CD14-positive monocyte (primary cell): ENCODE measurements around the gene FBXL20. TPM values are rescaled to one million over a fixed set of nuclear protein-coding genes. Genes with fewer than 3 reads are reported as not detected.

ENCODE experiments used
- DNase-seq, 3 donors: peaks; one replicate each; pipeline ENCODE4 v3.0.0-alpha.2; 2011 to 2022
- H2AFZ ChIP-seq: 2 replicates; pipeline ENCODE4 v1.6.0; 2012; ENCODE audit warnings: mild to moderate bottlenecking, low read depth, low read length, inconsistent platforms; ENCODE audit not compliant: insufficient read depth, poor library complexity, severe bottlenecking
- H3K27ac ChIP-seq, 2 donors: 1 replicate in 1 of 2; 2 replicates in 1 of 2; pipeline ENCODE4 v1.5.1; 2012 to 2013; ENCODE audit warnings: low read length in 2 of 2, control low read depth in 1 of 2, inconsistent platforms in 1 of 2, low read depth in 1 of 2, mild to moderate bottlenecking in 1 of 2
- H3K27me3 ChIP-seq, 2 donors: one replicate each; pipeline versions ENCODE4 v1.6.0 to v1.6.1; 2011 to 2013; ENCODE audit warnings: low read length in 2 of 2; ENCODE audit not compliant: control insufficient read depth in 2 of 2, insufficient read depth in 2 of 2
- H3K36me3 ChIP-seq, 2 donors: replicated peaks in 1 of 2; 1 replicate in 1 of 2; 2 replicates in 1 of 2; pipeline versions ENCODE4 v1.5.1 to v1.6.1; 2012 to 2013; ENCODE audit warnings: low read length in 2 of 2, control low read depth in 1 of 2, inconsistent platforms in 1 of 2, mild to moderate bottlenecking in 1 of 2; ENCODE audit not compliant: insufficient read depth in 2 of 2, control insufficient read depth in 1 of 2
- H3K4me1 ChIP-seq, 2 donors: 1 replicate in 1 of 2; 2 replicates in 1 of 2; pipeline versions ENCODE4 v1.5.1 to v1.6.1; 2012 to 2013; ENCODE audit warnings: low read length in 2 of 2, control low read depth in 1 of 2, inconsistent platforms in 1 of 2, mild to moderate bottlenecking in 1 of 2, moderate library complexity in 1 of 2; ENCODE audit not compliant: insufficient read depth in 2 of 2, control insufficient read depth in 1 of 2
- H3K4me2 ChIP-seq: replicated peaks from 2 replicates; pipeline ENCODE3; 2012; ENCODE audit warnings: low read length, moderate library complexity, mild to moderate bottlenecking; ENCODE audit not compliant: poor library complexity, severe bottlenecking; ENCODE audit errors: extremely low read depth
- H3K4me3 ChIP-seq, 3 experiments: fragments of 200-600 bp in 1 of 3; sonication (generic) in 1 of 3; replicated peaks in 1 of 3; 1 replicate in 2 of 3; 2 replicates in 1 of 3; pipeline ENCODE4 v1.5.1; 2011 to 2013; ENCODE audit warnings: low read length in 3 of 3, mild to moderate bottlenecking in 3 of 3, control low read depth in 2 of 3, low read depth in 2 of 3, inconsistent platforms in 1 of 3, moderate library complexity in 1 of 3
- H3K79me2 ChIP-seq: 2 replicates; pipeline ENCODE4 v1.6.0; 2012; ENCODE audit warnings: mild to moderate bottlenecking, control low read depth, inconsistent platforms, low read length, moderate library complexity; ENCODE audit not compliant: insufficient read depth
- H3K9ac ChIP-seq: 2 replicates; pipeline ENCODE4 v1.6.0; 2017; ENCODE audit warnings: low read length, mild to moderate bottlenecking; ENCODE audit not compliant: insufficient read depth, poor library complexity, severe bottlenecking
- H3K9me3 ChIP-seq, 2 donors: replicated peaks in 1 of 2; 1 replicate in 1 of 2; 2 replicates in 1 of 2; pipeline versions ENCODE4 v1.5.1 to v1.6.1; 2012 to 2013; ENCODE audit warnings: low read length in 2 of 2, control low read depth in 1 of 2; ENCODE audit not compliant: control insufficient read depth in 1 of 2, insufficient read depth in 1 of 2
- H4K20me1 ChIP-seq: 2 replicates; pipeline ENCODE4 v1.6.0; 2012; ENCODE audit warnings: mild to moderate bottlenecking, low read length, control low read depth, moderate library complexity; ENCODE audit not compliant: insufficient read depth
- H3K27ac Mint-ChIP-seq, 7 donors: one replicate each; pipeline ENCODE4 v1.8.0; 2020; ENCODE audit warnings: mild to moderate bottlenecking in 7 of 7, mixed read lengths in 7 of 7, moderate library complexity in 6 of 7, inconsistent platforms in 2 of 7
- H3K27me3 Mint-ChIP-seq, 3 donors: one replicate each; pipeline ENCODE4 v1.8.0; 2021 to 2022; ENCODE audit warnings: low read depth in 3 of 3, mild to moderate bottlenecking in 3 of 3, mixed read lengths in 3 of 3, moderate library complexity in 3 of 3, inconsistent platforms in 1 of 3
- H3K36me3 Mint-ChIP-seq, 2 donors: one replicate each; pipeline ENCODE4 v1.8.0; 2020; ENCODE audit warnings: mixed read lengths in 2 of 2, inconsistent platforms in 1 of 2, mild to moderate bottlenecking in 1 of 2
- H3K4me1 Mint-ChIP-seq: one replicate; pipeline ENCODE4 v1.8.0; 2020; ENCODE audit warnings: mild to moderate bottlenecking, mixed read lengths
- H3K4me3 Mint-ChIP-seq, 2 donors: one replicate each; pipeline ENCODE4 v1.8.0; 2020; ENCODE audit warnings: mild to moderate bottlenecking in 2 of 2, mixed read lengths in 2 of 2, moderate library complexity in 1 of 2
- H3K9me3 Mint-ChIP-seq, 7 donors: one replicate each; pipeline ENCODE4 v1.8.0; 2020 to 2022; ENCODE audit warnings: mixed read lengths in 7 of 7, mild to moderate bottlenecking in 6 of 7, moderate library complexity in 6 of 7, inconsistent platforms in 2 of 7
- CTCF ChIP-seq: fragments of 200-600 bp; IDR thresholded peaks from one replicate; pipeline ENCODE4 v1.8.0; 2022; ENCODE audit warnings: antibody characterized with exemption, mild to moderate bottlenecking
- WGBS: methylation state at CpG from one replicate; pipeline ENCODE4 v1.1.5; 2013; ENCODE audit warnings: missing lambda C conversion rate; ENCODE audit not compliant: insufficient coverage; 5-methylcytosine and 5-hydroxymethylcytosine counted together
- intact Hi-C, 2 donors: fragments of 100-400 bp; cut with micrococcal nuclease; formaldehyde crosslinking; loops; one replicate each; pipeline versions ENCODE4 v1.15.0 to v1.15.1; 2023
- polyA plus RNA-seq, 3 donors: library from polyadenylated mRNA; depleted of rRNA in 1 of 3; unstranded in 2 of 3; stranded (reverse) in 1 of 3; fragments of 300-500 nt in 2 of 3; fragments of >200 nt in 1 of 3; fragmentation: Illumina TruSeq in 2 of 3; gene quantifications; 1 replicate in 2 of 3; 2 replicates in 1 of 3; pipeline ENCODE4 v1.2.3, GENCODE V29; 2012 to 2021

FBXL20 gene
- polyA plus RNA-seq, 3 donors, result 4.0 to 7.7 (median 4.7) TPM

GRCh38 chr17:39450847-39451581 lies 49.6 kb upstream of the FBXL20 start, which contains the start of gene MED1:
TSS of gene MED1 (minus strand) at chr17:39451263. CDS start at chr17:39451062, 201 bp downstream.
- Mint-ChIP-seq H3K9me3 (peaks cover 0 to 3% (median 0%) of the 10 kb centered on the region in 7 donors), H3K4me1 (peaks cover 15% of the 10 kb centered on the region), H3K36me3 (peaks cover 17 to 28% of the 10 kb centered on the region in 2 donors), H3K27ac (peak within 1 kb of the TSS; percentile 92 to 97 (median 95)), H3K4me3 (peak within 1 kb of the TSS; percentile 92 to 95), H3K27me3 (peaks cover 0 to 2% (median 0%) of the 10 kb centered on the region in 3 donors)
- Histone ChIP-seq H3K9me3 (no peaks in the 10 kb centered on the region), H3K4me1 (peaks cover 12 to 16% of the 10 kb centered on the region in 2 donors), H3K27ac (peak within 1 kb of the TSS; percentile 82 to 89), H4K20me1 (peaks cover 5% of the 10 kb centered on the region), H3K9ac (peak within 1 kb of the TSS; percentile 94), H3K27me3 (no peaks in the 10 kb centered on the region), H2AFZ (peak within 1 kb of the TSS; percentile 91), H3K4me3 (peak within 1 kb of the TSS; percentile 80 to 97 (median 88)), H3K4me2 (peak within 1 kb of the TSS; percentile 82), H3K79me2 (peaks cover 52% of the 10 kb centered on the region), H3K36me3 (peaks cover 8 to 22% of the 10 kb centered on the region in 2 donors)
- peak; percentile 97 to 100 (median 98) for DNase-seq
- intact Hi-C loops, result loop anchor here in 1 of 2 donors (2.0 kb wide), 1 partner anchor 50 kb away; the partner anchor contains the start of gene FBXL20
- WGBS, result under 1% methylated on average over 36 of the region's 37 CpGs
- TF ChIP-seq CTCF, result no peak

GRCh38 chr17:39450051-39450450 lies 48.6 kb upstream of the FBXL20 start:
- no peak overlapping the region for H2AFZ ChIP-seq
- H3K79me2 ChIP-seq, result peaks cover 58% of the 10 kb centered on the region
- H3K9ac ChIP-seq, result peak overlapping the region; percentile 94
- no peak overlapping the region for H3K4me3 Mint-ChIP-seq
- intact Hi-C loops, result loop anchor here in 1 of 2 donors (2.0 kb wide), 1 partner anchor 49 kb away; the partner anchor contains the start of gene FBXL20
- H3K4me3 ChIP-seq, result peak overlapping the region in 1 of 3 experiments; percentile 88
- peaks cover 8% of the 10 kb centered on the region for H4K20me1 ChIP-seq
- WGBS, result 92% methylated on average over 12 of the region's 13 CpGs
- no peaks in the 10 kb centered on the region for H3K9me3 ChIP-seq
- peaks cover 23 to 38% of the 10 kb centered on the region in 2 donors for H3K36me3 Mint-ChIP-seq
- H3K9me3 Mint-ChIP-seq, result peaks cover 0 to 3% (median 0%) of the 10 kb centered on the region in 7 donors
- H3K36me3 ChIP-seq, result peaks cover 18 to 31% of the 10 kb centered on the region in 2 donors
- no peak for TF ChIP-seq CTCF
- H3K4me1 ChIP-seq, result peaks cover 12 to 16% of the 10 kb centered on the region in 2 donors
- H3K27me3 Mint-ChIP-seq, result peaks cover 0 to 2% (median 0%) of the 10 kb centered on the region in 3 donors
- peak overlapping the region in 1 of 2 donors; percentile 89 for H3K27ac ChIP-seq
- H3K4me1 Mint-ChIP-seq, result peaks cover 15% of the 10 kb centered on the region
- DNase-seq, result no peak
- peak overlapping the region; percentile 82 for H3K4me2 ChIP-seq
- no peaks in the 10 kb centered on the region for H3K27me3 ChIP-seq
- H3K27ac Mint-ChIP-seq, result peak overlapping the region in 1 of 7 donors; percentile 16
